Activated CD8-positive, alpha-beta memory T cell treated with anti-CD3 and anti-CD28 coated beads, Interleukin-2, amount 50 U/mL, for 1 hour (primary cell): ENCODE results near the gene CD34.

Experiments used
- DNase-seq: peaks from one replicate; pipeline ENCODE4 v3.0.0-alpha.2; 2020; ENCODE audit errors: extremely low read depth

The CD34 gene

GRCh38 chr1:207833381-207833780, 77.5 kb downstream of the CD34 start:
- no peak for DNase-seq

GRCh38 chr1:207832796-207833195, 78.1 kb downstream of the CD34 start:
- no peak for DNase-seq

- DNase-seq, result no peak
These were observed 79.2 kb downstream of the CD34 start for GRCh38 chr1:207831517-207832327.
